ENCODE data around the gene FAM9A. TPM values are rescaled to one million over a fixed set of nuclear protein-coding genes. Genes with fewer than 3 reads are reported as not detected.

FAM9A gene
- not detected in 2 replicates for total RNA-seq (2021)
- long read RNA-seq, result 0 reads

DNA sequence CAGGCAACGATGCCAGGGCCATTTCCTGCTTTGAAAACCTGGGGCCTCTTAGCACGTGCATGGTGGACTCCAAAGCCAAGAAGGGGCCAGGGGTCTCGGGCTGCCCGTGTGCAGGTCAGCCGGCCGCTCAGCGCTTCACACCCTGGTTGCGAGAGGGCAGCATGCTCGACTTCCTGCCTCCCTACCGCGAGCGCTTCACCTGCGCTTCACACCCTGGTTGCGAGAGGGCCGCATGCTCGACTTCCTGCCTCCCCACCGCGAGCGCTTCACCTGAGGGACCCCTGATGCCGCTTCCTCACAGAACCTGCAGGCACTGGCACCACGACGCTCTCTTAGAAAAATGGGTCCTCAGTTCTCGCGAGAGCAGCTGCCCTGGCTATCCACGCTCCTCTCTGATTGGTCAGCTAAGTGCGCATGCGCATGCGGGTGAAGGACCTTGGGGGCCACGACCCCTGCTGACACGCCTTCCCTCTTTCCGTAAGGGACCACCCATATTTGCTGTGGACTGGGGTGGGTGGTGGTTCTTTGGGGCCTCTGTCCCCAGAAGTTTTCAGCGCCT, at the start of gene FAM9A:
TSS of gene FAM9A (minus strand) at position 343 of the 559 bp plus-strand sequence. CDS start 1,212 bp downstream, outside the sequence.
- TF ChIP-seq, protein P1, sequence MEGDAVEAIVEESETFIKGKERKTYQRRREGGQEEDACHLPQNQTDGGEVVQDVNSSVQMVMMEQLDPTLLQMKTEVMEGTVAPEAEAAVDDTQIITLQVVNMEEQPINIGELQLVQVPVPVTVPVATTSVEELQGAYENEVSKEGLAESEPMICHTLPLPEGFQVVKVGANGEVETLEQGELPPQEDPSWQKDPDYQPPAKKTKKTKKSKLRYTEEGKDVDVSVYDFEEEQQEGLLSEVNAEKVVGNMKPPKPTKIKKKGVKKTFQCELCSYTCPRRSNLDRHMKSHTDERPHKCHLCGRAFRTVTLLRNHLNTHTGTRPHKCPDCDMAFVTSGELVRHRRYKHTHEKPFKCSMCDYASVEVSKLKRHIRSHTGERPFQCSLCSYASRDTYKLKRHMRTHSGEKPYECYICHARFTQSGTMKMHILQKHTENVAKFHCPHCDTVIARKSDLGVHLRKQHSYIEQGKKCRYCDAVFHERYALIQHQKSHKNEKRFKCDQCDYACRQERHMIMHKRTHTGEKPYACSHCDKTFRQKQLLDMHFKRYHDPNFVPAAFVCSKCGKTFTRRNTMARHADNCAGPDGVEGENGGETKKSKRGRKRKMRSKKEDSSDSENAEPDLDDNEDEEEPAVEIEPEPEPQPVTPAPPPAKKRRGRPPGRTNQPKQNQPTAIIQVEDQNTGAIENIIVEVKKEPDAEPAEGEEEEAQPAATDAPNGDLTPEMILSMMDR (conservative IDR thresholded peaks at IDR 0.05), result no peak
- Histone ChIP-seq H3K4me1 (ENCODE audit: insufficient read depth, low read length) (no peaks in the 10 kb centered on the region), H3K27ac (ENCODE audit: insufficient read length, low read depth, low read length) (no peak within 1 kb of the TSS), H4K91ac (ENCODE audit: insufficient read length, low read depth, low read length) (no peak within 1 kb of the TSS), H3K79me2 (ENCODE audit: insufficient read depth, low read length) (no peaks in the 10 kb centered on the region), H2BK15ac (ENCODE audit: low read depth, low read length) (no peak within 1 kb of the TSS), H3K27me3 (ENCODE audit: insufficient read depth, low read length) (no peaks in the 10 kb centered on the region), H2BK120ac (ENCODE audit: low read depth, low read length, poor library complexity, severe bottlenecking) (no peak within 1 kb of the TSS), H3K56ac (ENCODE audit: insufficient read length, low read depth, low read length) (no peak within 1 kb of the TSS), H3K9ac (ENCODE audit: extremely low read depth, insufficient read length, low read length) (no peak within 1 kb of the TSS), H3K9me3 (ENCODE audit: control insufficient read depth, low read depth, low read length) (no peaks in the 10 kb centered on the region), H4K5ac (ENCODE audit: insufficient read length, low read depth, low read length) (no peak within 1 kb of the TSS), H2AK5ac (ENCODE audit: insufficient read length, low read length) (no peak within 1 kb of the TSS), H3T11ph (ENCODE audit: low read length) (no peak within 1 kb of the TSS), H3K23ac (ENCODE audit: insufficient read length, low read depth, low read length) (no peak within 1 kb of the TSS), H2BK5ac (ENCODE audit: insufficient read length, low read length) (no peak within 1 kb of the TSS), H4K8ac (replicated peaks; ENCODE audit: insufficient read length, low read depth, low read length) (no peak within 1 kb of the TSS), H2BK20ac (ENCODE audit: low read depth, low read length, poor library complexity, severe bottlenecking) (no peak within 1 kb of the TSS), H2AFZ (ENCODE audit: low read length) (no peak within 1 kb of the TSS), H3K4ac (ENCODE audit: low read depth, low read length) (no peak within 1 kb of the TSS), H3K79me1 (ENCODE audit: insufficient read depth, low read depth, low read length, poor library complexity, severe bottlenecking) (no peaks in the 10 kb centered on the region), H2BK12ac (ENCODE audit: insufficient read length, low read depth, low read length) (no peak within 1 kb of the TSS), H3K14ac (ENCODE audit: insufficient read depth, low read length) (no peak within 1 kb of the TSS), H3K4me2 (ENCODE audit: insufficient read depth, insufficient read length, low read length) (no peak within 1 kb of the TSS), H3K23me2 (ENCODE audit: insufficient read length, low read depth, low read length, poor library complexity, severe bottlenecking) (no peaks in the 10 kb centered on the region), H3K18ac (ENCODE audit: insufficient read length, low read depth, low read length) (no peak within 1 kb of the TSS), H4K20me1 (ENCODE audit: control insufficient read depth, insufficient read depth, insufficient read length) (no peaks in the 10 kb centered on the region)
- Mint-ChIP-seq H3K4me1 (no peaks in the 10 kb centered on the region), H3K27me3 (ENCODE audit: low read depth) (no peaks in the 10 kb centered on the region), H3K4me3 (peak within 1 kb of the TSS in 1 of 2 experiments; percentile 23; a peak in 1 of 5 replicates), H3K27ac (no peak within 1 kb of the TSS; a peak in 1 of 7 replicates), H3K36me3 (ENCODE audit: insufficient read depth in 1 of 3, low read depth in 3 of 3) (peaks cover 0 to 3% (median 0%) of the 10 kb centered on the region in 3 experiments; a peak in 2 of 7 replicates), H3K9me3 (peaks cover 2 to 17% of the 10 kb centered on the region in 2 experiments; a peak in 3 of 5 replicates)
- WGBS (ENCODE audit: extremely low coverage, insufficient read length, low lambda C conversion rate), result no CpG with 5 or more reads among the region's 32 CpGs
- DNase-seq, result no peak
